Measurements from ENCODE around the gene DESI2.

DNA sequence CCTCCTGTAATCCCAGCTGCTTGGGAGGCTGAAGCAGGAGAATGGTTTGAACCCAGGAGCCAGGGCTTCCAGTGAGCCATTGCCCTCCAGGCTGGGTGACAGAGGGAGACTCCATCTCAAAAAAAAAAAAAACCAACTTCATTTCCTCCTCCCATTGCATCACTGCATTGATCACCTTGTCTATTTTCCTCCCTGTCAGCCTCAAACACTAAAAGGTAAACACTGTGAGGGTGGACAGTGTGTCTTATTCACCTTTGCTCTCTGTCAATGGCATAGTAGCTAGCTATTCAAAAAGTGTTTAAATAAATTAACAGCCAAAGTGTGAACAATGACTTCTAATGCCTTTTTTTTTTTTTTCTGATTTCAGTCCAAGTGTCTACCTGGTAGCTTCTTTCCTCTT, 13.4 kb upstream of the DESI2 start:
- TF ChIP-seq ZNF623 (tag by site-specific recombination; IDR thresholded peaks at IDR 0.05) (no peak), ZNF121 (tag by site-specific recombination; IDR thresholded peaks at IDR 0.05) (no peak), SP2 (tag by site-specific recombination; IDR thresholded peaks at IDR 0.05) (no peak), ZNF169 (tag by site-specific recombination; IDR thresholded peaks at IDR 0.05) (no peak), ZNF654 (tag by site-specific recombination; IDR thresholded peaks at IDR 0.05; ENCODE audit: low read depth) (no peak), ZNF175 (tag by site-specific recombination; IDR thresholded peaks at IDR 0.05) (no peak), KLF10 (tag by site-specific recombination; IDR thresholded peaks at IDR 0.05) (no peak), ZNF221 (tag by site-specific recombination; IDR thresholded peaks at IDR 0.05; ENCODE audit: borderline replicate concordance) (no peak), ZSCAN16 (tag by site-specific recombination; IDR thresholded peaks at IDR 0.05) (no peak), ZNF792 (tag by site-specific recombination; IDR thresholded peaks at IDR 0.05) (no peak)
- TF ChIP-seq, protein P1, sequence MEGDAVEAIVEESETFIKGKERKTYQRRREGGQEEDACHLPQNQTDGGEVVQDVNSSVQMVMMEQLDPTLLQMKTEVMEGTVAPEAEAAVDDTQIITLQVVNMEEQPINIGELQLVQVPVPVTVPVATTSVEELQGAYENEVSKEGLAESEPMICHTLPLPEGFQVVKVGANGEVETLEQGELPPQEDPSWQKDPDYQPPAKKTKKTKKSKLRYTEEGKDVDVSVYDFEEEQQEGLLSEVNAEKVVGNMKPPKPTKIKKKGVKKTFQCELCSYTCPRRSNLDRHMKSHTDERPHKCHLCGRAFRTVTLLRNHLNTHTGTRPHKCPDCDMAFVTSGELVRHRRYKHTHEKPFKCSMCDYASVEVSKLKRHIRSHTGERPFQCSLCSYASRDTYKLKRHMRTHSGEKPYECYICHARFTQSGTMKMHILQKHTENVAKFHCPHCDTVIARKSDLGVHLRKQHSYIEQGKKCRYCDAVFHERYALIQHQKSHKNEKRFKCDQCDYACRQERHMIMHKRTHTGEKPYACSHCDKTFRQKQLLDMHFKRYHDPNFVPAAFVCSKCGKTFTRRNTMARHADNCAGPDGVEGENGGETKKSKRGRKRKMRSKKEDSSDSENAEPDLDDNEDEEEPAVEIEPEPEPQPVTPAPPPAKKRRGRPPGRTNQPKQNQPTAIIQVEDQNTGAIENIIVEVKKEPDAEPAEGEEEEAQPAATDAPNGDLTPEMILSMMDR (tag by site-specific recombination; IDR thresholded peaks at IDR 0.05) = no peak
- TF ChIP-seq, protein P2, sequence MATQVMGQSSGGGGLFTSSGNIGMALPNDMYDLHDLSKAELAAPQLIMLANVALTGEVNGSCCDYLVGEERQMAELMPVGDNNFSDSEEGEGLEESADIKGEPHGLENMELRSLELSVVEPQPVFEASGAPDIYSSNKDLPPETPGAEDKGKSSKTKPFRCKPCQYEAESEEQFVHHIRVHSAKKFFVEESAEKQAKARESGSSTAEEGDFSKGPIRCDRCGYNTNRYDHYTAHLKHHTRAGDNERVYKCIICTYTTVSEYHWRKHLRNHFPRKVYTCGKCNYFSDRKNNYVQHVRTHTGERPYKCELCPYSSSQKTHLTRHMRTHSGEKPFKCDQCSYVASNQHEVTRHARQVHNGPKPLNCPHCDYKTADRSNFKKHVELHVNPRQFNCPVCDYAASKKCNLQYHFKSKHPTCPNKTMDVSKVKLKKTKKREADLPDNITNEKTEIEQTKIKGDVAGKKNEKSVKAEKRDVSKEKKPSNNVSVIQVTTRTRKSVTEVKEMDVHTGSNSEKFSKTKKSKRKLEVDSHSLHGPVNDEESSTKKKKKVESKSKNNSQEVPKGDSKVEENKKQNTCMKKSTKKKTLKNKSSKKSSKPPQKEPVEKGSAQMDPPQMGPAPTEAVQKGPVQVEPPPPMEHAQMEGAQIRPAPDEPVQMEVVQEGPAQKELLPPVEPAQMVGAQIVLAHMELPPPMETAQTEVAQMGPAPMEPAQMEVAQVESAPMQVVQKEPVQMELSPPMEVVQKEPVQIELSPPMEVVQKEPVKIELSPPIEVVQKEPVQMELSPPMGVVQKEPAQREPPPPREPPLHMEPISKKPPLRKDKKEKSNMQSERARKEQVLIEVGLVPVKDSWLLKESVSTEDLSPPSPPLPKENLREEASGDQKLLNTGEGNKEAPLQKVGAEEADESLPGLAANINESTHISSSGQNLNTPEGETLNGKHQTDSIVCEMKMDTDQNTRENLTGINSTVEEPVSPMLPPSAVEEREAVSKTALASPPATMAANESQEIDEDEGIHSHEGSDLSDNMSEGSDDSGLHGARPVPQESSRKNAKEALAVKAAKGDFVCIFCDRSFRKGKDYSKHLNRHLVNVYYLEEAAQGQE (tag by site-specific recombination; IDR thresholded peaks at IDR 0.05) = no peak
- TF ChIP-seq, protein P3, sequence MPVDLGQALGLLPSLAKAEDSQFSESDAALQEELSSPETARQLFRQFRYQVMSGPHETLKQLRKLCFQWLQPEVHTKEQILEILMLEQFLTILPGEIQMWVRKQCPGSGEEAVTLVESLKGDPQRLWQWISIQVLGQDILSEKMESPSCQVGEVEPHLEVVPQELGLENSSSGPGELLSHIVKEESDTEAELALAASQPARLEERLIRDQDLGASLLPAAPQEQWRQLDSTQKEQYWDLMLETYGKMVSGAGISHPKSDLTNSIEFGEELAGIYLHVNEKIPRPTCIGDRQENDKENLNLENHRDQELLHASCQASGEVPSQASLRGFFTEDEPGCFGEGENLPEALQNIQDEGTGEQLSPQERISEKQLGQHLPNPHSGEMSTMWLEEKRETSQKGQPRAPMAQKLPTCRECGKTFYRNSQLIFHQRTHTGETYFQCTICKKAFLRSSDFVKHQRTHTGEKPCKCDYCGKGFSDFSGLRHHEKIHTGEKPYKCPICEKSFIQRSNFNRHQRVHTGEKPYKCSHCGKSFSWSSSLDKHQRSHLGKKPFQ (tag by site-specific recombination; IDR thresholded peaks at IDR 0.05) = no peak

All from HEK293 (cell line).